ENCODE measurements around the gene SLC25A26. TPM values are rescaled to one million over a fixed set of nuclear protein-coding genes. Genes with fewer than 3 reads are reported as not detected.
A peak's percentile ranks its signal among the peaks of the same experiment; 100 is the strongest.

SLC25A26 gene
- polyA plus RNA-seq, 3 donors: 22.0 to 27.3 (median 25.9) TPM

- no peak for DNase-seq
Observed at GRCh38 chr3:66367979-66368378, 147.2 kb downstream of the SLC25A26 start.

DNA sequence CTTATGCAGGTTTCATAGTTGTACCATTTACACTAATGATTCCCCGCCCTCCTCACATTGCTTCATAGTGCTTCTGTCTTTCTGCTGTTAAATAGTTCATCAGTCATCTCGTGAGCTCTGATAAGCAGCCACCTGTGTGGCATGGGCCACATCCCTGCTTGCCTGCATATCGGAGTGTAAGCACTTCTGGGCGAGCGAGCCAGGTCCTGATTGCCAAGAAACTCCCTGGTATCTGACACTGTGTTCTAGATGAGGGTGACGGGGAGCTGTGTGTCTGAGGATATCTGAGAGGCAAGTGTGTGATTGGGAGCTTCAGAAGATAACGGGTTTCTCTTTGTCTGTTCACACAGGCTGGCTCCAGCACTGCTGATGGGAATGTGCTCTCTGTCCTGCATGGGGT lies 149.4 kb downstream of the SLC25A26 start:
- no peak for DNase-seq

GRCh38 chr3:66371432-66371831 lies 150.6 kb downstream of the SLC25A26 start:
- DNase-seq: no peak

- peak; percentile 39 for DNase-seq
Observed at GRCh38 chr3:66372681-66373350, 152.0 kb downstream of the SLC25A26 start.

GRCh38 chr3:66376568-66376967 lies 155.8 kb downstream of the SLC25A26 start:
- no peak for DNase-seq

- DNase-seq: no peak
Observed at GRCh38 chr3:66377800-66378199, 157.0 kb downstream of the SLC25A26 start.

- DNase-seq: no peak
Observed at GRCh38 chr3:66378256-66378655, 157.5 kb downstream of the SLC25A26 start.

- DNase-seq: no peak
Observed at GRCh38 chr3:66379565-66379964, 158.8 kb downstream of the SLC25A26 start.

DNA sequence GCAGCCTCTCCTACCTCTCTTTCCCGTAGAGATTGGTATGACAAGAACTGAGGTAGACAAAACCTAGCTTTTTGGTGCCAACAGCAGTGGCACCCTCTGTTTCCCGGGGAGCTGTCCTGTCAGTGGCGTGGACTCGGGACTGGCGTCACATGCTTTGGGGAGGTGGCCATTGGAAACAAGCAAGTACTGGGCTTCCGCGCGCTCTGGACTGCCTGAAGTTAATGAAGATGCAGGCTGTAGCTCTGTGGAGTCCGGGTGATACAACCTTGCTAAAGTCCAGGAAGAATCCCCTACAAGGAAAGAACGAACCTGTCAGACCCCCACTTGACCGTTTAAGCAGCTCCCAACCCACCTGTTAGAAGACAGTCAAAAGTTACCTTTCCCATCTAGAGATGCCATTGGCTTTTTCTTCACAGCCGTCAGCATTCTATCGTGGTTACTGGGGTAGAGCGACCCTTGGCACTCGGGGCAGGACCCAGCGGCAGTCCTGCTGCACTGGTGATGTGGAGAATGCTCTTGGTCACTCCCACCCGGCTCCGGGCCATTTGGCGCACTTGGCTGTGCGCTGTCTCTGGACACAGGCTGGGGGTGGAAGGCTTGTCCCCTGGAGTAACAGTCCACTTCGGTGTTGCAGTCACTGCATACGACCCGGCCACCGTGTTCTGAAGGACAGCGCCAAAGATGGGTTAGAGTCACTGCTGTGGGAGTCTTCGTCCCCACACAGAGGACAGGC lies 159.6 kb downstream of the SLC25A26 start:
- no peak for DNase-seq

DNA sequence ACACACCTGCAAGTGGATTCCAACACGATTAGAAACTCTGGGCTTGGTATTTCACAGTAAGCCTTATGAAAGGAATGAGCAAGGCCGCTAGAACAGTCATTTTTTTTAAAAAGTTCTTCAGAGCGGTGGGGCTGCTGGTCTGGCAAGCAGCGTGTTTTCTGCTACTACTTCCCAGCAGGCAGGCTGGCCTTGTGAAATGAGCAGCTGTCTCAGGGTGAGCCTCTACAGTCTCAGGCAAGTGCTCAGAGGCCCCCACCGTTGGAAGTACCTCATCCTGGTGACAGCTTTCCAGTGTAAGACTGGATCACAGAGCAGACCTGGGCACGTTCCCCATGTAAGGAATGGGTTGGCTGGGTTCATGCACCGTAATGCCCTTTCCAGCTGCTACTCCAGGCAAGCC lies 160.8 kb downstream of the SLC25A26 start:
- no peak for DNase-seq

GRCh38 chr3:66382142-66382541 lies 161.3 kb downstream of the SLC25A26 start:
- DNase-seq: no peak

DNA sequence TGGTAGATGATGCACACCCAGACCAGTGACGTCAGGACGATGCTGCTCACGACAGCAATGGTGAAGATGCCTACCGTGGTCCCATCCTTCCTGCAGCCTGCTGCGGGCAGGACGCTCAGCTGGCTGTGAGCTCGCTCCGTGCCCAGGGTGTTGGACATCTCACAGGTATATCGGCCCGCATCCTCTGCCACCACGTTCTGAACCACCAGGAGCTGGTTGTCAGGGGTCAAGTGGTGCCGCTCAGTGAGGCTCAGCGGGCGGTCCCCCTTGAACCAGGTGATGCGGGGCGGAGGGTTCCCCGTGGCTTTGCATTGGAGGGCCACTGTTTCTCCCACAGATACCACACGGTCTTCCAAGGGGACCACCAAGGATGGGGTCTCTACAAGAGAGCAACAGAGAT lies 162.2 kb downstream of the SLC25A26 start:
- DNase-seq: no peak

DNA sequence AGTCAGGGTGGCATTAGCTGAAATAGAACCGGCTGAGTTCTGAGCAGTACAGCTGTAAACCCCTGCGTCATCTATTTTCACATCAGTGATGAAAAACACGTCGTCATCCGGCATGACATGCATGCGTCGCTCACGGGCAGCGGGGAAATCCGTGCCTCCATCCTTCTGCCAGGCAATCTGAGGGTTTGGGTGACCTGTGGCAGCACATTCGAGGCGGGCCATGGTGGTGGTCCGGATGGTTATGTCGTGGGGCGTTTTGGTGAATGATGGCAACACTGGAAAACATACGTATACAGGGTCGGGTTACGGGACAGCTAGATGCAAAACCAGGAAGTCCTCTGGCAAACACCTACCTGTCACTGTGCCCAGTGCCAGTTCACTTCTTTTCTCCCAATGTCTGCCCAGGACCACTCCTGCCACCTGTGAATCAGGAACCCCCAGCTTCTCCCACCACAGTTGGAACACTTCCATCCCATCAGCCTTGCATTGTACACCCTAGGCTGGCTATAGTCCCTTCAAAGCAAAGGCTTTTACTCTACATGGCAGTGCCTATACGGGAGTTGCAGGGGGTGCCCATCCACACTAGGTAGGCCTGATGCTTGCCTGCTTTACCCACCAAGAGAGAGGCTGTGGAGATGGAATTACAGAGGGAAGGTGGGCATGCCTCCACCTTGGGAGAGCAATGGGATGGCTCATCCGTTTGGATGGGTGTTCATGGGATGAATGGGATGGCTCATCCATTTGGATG lies 163.4 kb downstream of the SLC25A26 start:
- DNase-seq: no peak

- DNase-seq: no peak
Observed at GRCh38 chr3:66385066-66385465, 164.3 kb downstream of the SLC25A26 start.

GRCh38 chr3:66386011-66386924 lies 165.5 kb downstream of the SLC25A26 start:
- no peak for DNase-seq

- DNase-seq: no peak
Observed at GRCh38 chr3:66386925-66387650, 166.3 kb downstream of the SLC25A26 start.

GRCh38 chr3:66390013-66390412 lies 169.2 kb downstream of the SLC25A26 start:
- no peak for DNase-seq

DNA sequence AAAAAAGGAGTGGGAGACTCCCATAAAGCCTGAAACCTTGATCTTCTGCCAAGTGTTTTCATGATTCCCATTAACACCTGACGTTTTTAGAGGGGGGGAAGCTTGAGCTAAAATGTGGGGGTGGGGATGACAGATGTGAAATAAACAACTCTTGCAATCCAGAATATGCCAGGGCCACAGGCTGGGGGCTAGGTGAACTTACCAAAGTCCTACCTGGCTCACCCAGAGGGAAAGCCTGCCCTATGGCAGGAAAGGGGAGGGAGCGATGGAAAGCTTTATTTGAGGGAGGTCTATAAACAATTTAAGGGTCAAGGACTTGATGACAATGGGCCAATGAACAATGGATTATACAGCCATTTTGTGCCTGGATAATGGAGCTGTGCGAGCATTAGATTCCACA lies 171.7 kb downstream of the SLC25A26 start:
- no peak for DNase-seq

GRCh38 chr3:66392966-66393332 lies 172.1 kb downstream of the SLC25A26 start:
- DNase-seq: no peak

GRCh38 chr3:66393333-66394005 lies 172.7 kb downstream of the SLC25A26 start:
- peak; percentile 22 for DNase-seq

Measured in renal pelvis (tissue), 4 donors.